Right atrium auricular region (tissue), 2 donors: Measurements from ENCODE around the gene ZNF488. TPM values are rescaled to one million over a fixed set of nuclear protein-coding genes. Genes with fewer than 3 reads are reported as not detected.

Experiments used
- DNase-seq: peaks from one replicate; pipeline ENCODE4 v3.0.0-alpha.2; 2019; ENCODE audit warnings: low spot score
- H3K27ac ChIP-seq, 2 donors: fragments of 200-600 bp; sonication (generic); 1 replicate in 1 of 2; 2 replicates in 1 of 2; pipeline ENCODE4 v1.5.1; 2016 to 2019
- H3K27me3 ChIP-seq, 2 donors: fragments of 200-600 bp; sonication (generic); one replicate each; pipeline versions ENCODE4 v1.5.1 to v1.6.0; 2017 to 2019
- H3K36me3 ChIP-seq: fragments of 200-600 bp; sonication (generic); one replicate; pipeline ENCODE4 v1.5.1; 2016
- H3K4me1 ChIP-seq, 2 donors: fragments of 200-600 bp; sonication (generic); one replicate each; pipeline versions ENCODE4 v1.5.1 to v1.6.0; 2017 to 2019
- H3K4me3 ChIP-seq, 2 donors: fragments of 200-600 bp; sonication (generic); 1 replicate in 1 of 2; 2 replicates in 1 of 2; pipeline ENCODE4 v1.5.1; 2017 to 2019; ENCODE audit warnings: mild to moderate bottlenecking in 1 of 2, moderate library complexity in 1 of 2
- H3K9me3 ChIP-seq, 2 donors: fragments of 200-600 bp; sonication (generic); one replicate each; pipeline ENCODE4 v1.5.1; 2019
- CTCF ChIP-seq, 2 donors: fragments of 200-600 bp; sonication (generic); IDR thresholded peaks; one replicate each; pipeline ENCODE4 v1.5.1; 2019; ENCODE audit warnings: antibody characterized with exemption in 2 of 2
- total RNA-seq, 2 donors: library from RNA; depleted of rRNA; stranded (reverse); fragments of >200 nt; gene quantifications; one replicate each; pipeline ENCODE4 v1.1.0, GENCODE V29; 2016

Gene ZNF488
- total RNA-seq, 2 donors from 2014 or later = not detected

DNA sequence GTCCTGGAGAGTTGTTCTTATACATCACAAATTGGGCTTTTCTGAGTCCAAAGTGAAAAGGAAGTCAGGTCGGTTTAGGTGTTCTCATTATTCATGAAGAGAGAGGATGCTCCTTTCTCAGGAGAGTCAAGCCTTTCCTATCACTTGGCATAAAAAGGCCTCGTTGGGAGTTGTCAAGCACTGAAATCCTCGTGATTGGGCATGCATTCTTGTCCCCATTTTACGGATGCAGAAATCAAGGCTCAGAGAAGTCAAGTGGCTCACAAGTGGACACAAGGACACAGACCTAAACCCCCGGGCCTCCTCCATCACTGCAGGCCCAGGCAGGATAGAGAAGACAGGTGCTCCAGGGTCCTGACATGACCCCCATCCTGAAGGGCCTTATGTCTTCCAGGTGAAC lies 27.4 kb downstream of the ZNF488 start:
- Histone ChIP-seq H3K9me3 (no peaks in the 10 kb centered on the region), H3K27ac (no peak overlapping the region), H3K4me1 (peaks cover 0 to 7% of the 10 kb centered on the region in 2 donors), H3K4me3 (no peak overlapping the region), H3K27me3 (no peaks in the 10 kb centered on the region), H3K36me3 (no peaks in the 10 kb centered on the region)
- DNase-seq = no peak
- no peak for TF ChIP-seq CTCF (IDR thresholded peaks at IDR 0.05)

GRCh38 chr10:47354900-47355299 lies 29.2 kb downstream of the ZNF488 start:
- DNase-seq = no peak
- Histone ChIP-seq H3K36me3 (no peaks in the 10 kb centered on the region), H3K27ac (no peak overlapping the region), H3K4me1 (no peaks in the 10 kb centered on the region), H3K9me3 (no peaks in the 10 kb centered on the region), H3K4me3 (no peak overlapping the region), H3K27me3 (no peaks in the 10 kb centered on the region)
- no peak for TF ChIP-seq CTCF (IDR thresholded peaks at IDR 0.05)

- DNase-seq = no peak
- no peaks in the 10 kb centered on the region for H3K9me3 ChIP-seq
- no peaks in the 10 kb centered on the region for H3K4me1 ChIP-seq
- H3K27ac ChIP-seq = no peak overlapping the region
- H3K27me3 ChIP-seq = no peaks in the 10 kb centered on the region
- H3K4me3 ChIP-seq = no peak overlapping the region
- no peaks in the 10 kb centered on the region for H3K36me3 ChIP-seq
- TF ChIP-seq CTCF (IDR thresholded peaks at IDR 0.05) = no peak
These were observed 29.9 kb downstream of the ZNF488 start for GRCh38 chr10:47354165-47354564.

GRCh38 chr10:47353351-47353750 lies 30.7 kb downstream of the ZNF488 start:
- no peaks in the 10 kb centered on the region for H3K9me3 ChIP-seq
- H3K36me3 ChIP-seq = no peaks in the 10 kb centered on the region
- TF ChIP-seq CTCF (IDR thresholded peaks at IDR 0.05) = no peak
- H3K4me3 ChIP-seq = no peak overlapping the region
- no peaks in the 10 kb centered on the region for H3K4me1 ChIP-seq
- H3K27ac ChIP-seq = no peak overlapping the region
- no peak for DNase-seq
- no peaks in the 10 kb centered on the region for H3K27me3 ChIP-seq

DNA sequence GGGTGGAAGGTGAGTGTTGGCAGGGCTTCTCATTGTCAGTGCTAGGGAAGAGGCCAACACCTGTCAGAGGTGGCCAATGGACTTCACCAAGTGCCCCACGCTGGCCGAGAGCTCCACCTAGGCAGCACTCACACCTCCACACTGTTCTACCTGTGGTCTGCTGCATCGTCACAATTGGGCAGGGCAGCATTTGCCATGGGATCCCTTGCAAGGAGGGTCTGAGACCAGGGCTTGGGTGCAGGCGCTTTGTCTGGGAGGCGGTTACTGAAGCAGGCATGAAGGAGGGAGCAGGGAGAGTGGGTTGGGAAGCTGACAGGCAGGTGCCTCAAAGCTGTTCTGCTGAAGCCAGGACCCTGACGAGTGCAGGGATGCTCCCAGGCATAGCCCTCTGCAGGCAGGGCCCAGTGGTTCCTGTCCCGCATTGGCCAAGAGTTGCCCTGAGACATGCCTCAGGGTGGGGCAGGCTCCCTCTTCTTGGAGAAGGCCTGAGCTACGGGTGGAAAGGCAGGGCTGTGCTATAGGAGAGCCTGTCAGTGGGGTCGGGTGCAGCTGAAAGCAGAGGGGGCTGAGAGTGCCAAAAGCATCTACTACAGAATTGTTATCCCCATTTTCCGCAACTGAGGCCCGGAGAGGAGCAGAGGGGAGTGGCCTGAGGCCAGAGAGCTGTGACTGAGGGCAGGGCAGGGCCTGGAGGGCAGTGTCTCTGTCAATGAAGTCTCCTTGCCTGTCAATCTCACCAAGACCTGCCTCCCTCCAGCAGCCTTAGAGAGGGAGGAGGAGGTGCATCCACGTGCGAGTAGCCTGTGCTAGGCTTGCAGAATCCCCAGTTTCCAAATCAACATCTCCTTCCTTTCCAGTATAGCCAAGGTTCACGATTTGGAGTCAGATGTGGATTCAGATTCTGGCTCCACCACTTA lies 31.9 kb downstream of the ZNF488 start:
- Histone ChIP-seq H3K27me3 (no peaks in the 10 kb centered on the region), H3K27ac (no peak overlapping the region), H3K9me3 (no peaks in the 10 kb centered on the region), H3K36me3 (no peaks in the 10 kb centered on the region), H3K4me3 (no peak overlapping the region), H3K4me1 (no peaks in the 10 kb centered on the region)
- no peak for TF ChIP-seq CTCF (IDR thresholded peaks at IDR 0.05)
- no peak for DNase-seq
